Activated naive CD8-positive, alpha-beta T cell (primary cell): ENCODE measurements around the gene CHMP4B.
A peak's percentile ranks its signal among the peaks of the same experiment; 100 is the strongest.

ENCODE experiments used
- H3K27ac Mint-ChIP-seq: one replicate; pipeline ENCODE4 v1.8.0; 2021; ENCODE audit warnings: mixed read lengths
- H3K27me3 Mint-ChIP-seq: one replicate; pipeline ENCODE4 v1.8.0; 2021; ENCODE audit warnings: mixed read lengths
- H3K36me3 Mint-ChIP-seq: one replicate; pipeline ENCODE4 v1.8.0; 2021; ENCODE audit warnings: mixed read lengths
- H3K4me1 Mint-ChIP-seq: one replicate; pipeline ENCODE4 v1.8.0; 2021; ENCODE audit warnings: low read depth, mixed read lengths
- H3K4me3 Mint-ChIP-seq: one replicate; pipeline ENCODE4 v1.8.0; 2021; ENCODE audit warnings: mild to moderate bottlenecking, mixed read lengths
- H3K9me3 Mint-ChIP-seq: one replicate; pipeline ENCODE4 v1.8.0; 2021; ENCODE audit warnings: low read depth, mixed read lengths

The CHMP4B gene

DNA sequence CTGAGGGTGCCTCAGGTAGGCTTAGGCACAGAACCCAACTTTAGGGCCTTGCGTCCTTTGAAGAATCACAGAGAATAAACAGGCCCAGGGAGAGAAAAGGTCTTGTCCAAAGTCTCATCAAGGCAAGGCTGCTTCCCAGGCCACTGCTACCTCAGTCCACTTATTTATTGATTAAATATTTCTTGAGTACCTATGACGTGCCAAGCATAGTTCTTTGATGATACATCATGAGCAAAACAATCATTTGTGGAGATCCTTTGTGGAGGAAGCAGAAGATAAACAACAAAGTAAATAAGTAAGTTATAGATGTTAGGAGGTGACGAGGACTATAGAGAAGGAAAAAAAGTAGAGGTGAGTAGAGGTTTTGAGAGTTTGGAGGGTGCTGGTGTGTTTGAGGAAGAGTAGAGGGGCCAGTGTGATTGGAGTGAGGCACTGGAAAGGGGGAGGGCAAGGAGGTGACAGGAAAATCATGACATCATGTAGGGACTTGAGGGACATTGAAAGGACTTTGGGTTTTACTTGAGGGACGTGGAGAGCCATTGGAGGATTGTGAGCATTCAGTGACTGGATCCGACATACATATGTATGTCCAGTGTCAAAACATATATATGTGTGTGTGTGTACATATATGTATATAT, 14.1 kb upstream of the CHMP4B start:
- H3K9me3 Mint-ChIP-seq = no peaks in the 10 kb centered on the region
- no peaks in the 10 kb centered on the region for H3K36me3 Mint-ChIP-seq
- H3K27ac Mint-ChIP-seq = no peak overlapping the region
- H3K4me3 Mint-ChIP-seq = no peak overlapping the region
- H3K4me1 Mint-ChIP-seq = no peaks in the 10 kb centered on the region
- no peaks in the 10 kb centered on the region for H3K27me3 Mint-ChIP-seq

- Mint-ChIP-seq H3K27ac (no peak overlapping the region), H3K4me1 (no peaks in the 10 kb centered on the region), H3K36me3 (no peaks in the 10 kb centered on the region), H3K4me3 (no peak overlapping the region), H3K27me3 (no peaks in the 10 kb centered on the region), H3K9me3 (no peaks in the 10 kb centered on the region)
These were observed 12.7 kb upstream of the CHMP4B start for GRCh38 chr20:33798444-33798843.

DNA sequence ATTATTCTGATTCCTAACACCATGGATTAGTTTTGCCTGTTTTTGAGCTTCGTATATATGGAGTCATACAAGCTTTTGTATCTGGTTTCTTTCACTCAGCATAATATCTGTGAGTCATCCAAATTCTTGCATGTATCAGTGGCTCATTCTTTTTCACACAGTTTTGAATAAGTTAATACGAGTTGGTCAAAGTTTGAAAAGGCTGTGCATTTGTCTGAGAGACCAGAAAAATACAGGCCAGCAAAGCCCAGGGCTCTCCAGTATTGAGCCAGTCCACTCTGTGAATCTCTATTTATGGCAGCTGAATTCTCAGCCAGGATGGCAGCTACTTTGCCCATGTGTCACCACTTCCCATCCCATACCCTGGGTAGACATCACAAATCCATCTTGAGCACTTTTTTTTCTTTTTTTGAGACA, 7.2 kb upstream of the CHMP4B start:
- Mint-ChIP-seq H3K36me3 (no peaks in the 10 kb centered on the region), H3K9me3 (no peaks in the 10 kb centered on the region), H3K27ac (no peak overlapping the region), H3K4me3 (no peak overlapping the region), H3K4me1 (no peaks in the 10 kb centered on the region), H3K27me3 (peaks cover 2% of the 10 kb centered on the region)

DNA sequence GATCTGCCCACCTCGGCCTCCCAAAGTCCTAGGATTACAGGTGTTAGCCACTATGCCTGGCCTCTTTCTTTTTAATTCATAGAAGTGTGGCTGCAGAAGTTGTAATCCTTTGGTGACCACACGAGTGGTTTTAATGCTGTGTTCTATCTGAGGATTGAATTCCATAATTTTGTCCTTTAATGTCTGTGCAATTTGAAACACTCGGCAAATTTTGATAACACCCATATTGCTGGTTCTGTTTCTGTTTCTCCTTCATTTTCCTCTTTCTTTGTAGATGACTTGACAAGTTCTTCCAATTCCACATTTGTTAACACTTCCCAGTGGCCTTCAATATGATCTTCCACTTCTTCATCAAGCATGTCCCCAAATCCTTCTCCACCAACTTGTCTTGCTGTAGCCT, 2.8 kb upstream of the CHMP4B start:
- Mint-ChIP-seq H3K27ac (no peak overlapping the region), H3K9me3 (no peaks in the 10 kb centered on the region), H3K27me3 (peaks cover 2% of the 10 kb centered on the region), H3K4me3 (no peak overlapping the region), H3K36me3 (no peaks in the 10 kb centered on the region), H3K4me1 (peaks cover 15% of the 10 kb centered on the region)

DNA sequence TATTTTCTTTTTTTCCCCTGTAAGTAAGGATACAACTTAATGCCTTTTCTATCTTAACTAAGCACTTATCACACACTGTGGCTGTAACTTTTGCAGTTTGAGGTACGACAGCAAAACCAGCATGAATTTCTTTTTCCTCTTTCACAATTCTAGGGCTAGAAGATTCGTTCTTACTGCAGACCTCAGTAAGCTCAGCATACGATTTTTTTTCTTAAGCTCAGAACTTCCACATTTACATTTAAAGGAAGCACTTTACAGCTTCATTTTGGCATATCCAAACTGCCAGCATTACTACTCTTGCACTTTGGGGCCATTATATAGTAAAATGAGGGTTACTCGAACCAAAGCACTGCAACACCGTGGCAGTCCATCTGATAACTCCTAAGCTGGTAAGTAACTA, 889 bp upstream of the CHMP4B start:
- Mint-ChIP-seq H3K27me3 (peaks cover 2% of the 10 kb centered on the region), H3K4me1 (peaks cover 33% of the 10 kb centered on the region), H3K36me3 (peaks cover 6% of the 10 kb centered on the region), H3K27ac (no peak overlapping the region), H3K9me3 (no peaks in the 10 kb centered on the region), H3K4me3 (no peak overlapping the region)

GRCh38 chr20:33811776-33812151, 616 bp downstream of the CHMP4B start:
- Mint-ChIP-seq H3K27ac (peak overlapping the region; percentile 92), H3K36me3 (peaks cover 7% of the 10 kb centered on the region), H3K4me1 (peaks cover 48% of the 10 kb centered on the region), H3K4me3 (peak overlapping the region; percentile 95), H3K9me3 (no peaks in the 10 kb centered on the region), H3K27me3 (no peaks in the 10 kb centered on the region)

DNA sequence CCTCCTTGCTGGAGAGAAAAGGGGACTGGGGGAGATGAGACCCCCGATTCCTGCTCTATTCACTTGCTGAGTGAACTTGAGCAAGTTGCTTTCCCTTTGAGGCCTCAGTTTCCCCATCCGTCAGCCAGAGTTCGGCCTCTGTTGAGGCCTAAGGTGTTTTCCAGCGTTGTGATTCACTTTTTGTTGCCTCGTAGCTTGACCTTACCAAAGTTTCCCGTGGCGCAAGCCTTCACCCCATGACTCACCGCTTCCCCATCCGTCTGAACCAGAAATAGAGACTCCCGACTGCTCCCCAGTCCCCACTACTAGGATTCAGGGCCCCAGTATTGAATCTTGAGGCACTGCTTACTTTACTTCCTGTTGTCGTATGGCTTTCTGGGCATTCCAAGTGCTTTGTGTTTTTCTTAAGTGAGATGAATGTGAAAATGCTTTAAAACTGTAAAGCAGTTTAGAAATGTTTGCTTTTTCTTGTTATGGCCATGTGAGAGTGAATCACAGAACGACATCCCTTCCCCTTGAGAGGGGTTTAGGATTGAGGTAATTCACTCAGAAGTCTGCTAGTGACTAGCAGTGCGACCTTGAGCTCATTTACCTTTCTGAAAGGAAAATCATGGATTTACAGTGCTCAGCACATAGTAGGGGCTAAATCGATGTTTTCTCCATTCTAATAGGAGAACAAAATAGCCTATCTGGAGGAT, 1.2 kb downstream of the CHMP4B start:
- Mint-ChIP-seq H3K27ac (peak overlapping the region; percentile 92), H3K36me3 (peaks cover 7% of the 10 kb centered on the region), H3K9me3 (no peaks in the 10 kb centered on the region), H3K27me3 (no peaks in the 10 kb centered on the region), H3K4me3 (peak overlapping the region; percentile 95), H3K4me1 (peaks cover 52% of the 10 kb centered on the region)

DNA sequence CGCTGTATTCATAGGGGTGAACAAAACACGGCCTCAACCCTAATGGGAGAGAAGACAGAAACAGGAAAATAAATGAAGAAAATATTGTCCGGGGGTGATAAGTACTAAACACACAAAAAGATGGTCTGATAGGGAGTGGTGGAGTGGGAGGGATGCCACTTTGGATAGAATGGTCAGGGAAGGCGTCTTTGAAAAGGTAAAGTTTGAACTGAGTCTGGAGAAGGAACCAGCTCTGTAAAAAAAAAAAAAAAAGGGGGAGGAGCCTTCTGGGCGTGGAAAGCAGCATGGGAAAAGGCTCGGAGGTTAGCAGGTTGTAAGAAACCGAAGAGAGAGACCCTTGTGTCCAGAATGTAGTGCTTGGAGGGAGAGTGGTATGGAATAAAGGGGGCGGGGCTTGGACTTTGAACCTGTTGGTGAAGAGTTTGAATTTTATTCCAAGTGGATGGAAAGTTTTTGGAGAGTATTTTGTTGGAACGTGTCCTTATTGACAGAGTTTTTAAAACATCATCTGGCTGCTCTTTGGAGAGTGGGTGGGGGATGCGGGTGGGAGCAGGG, 1.8 kb downstream of the CHMP4B start:
- peaks cover 7% of the 10 kb centered on the region for H3K36me3 Mint-ChIP-seq
- H3K9me3 Mint-ChIP-seq = no peaks in the 10 kb centered on the region
- peak overlapping the region; percentile 92 for H3K27ac Mint-ChIP-seq
- peak overlapping the region; percentile 95 for H3K4me3 Mint-ChIP-seq
- peaks cover 59% of the 10 kb centered on the region for H3K4me1 Mint-ChIP-seq
- H3K27me3 Mint-ChIP-seq = no peaks in the 10 kb centered on the region

DNA sequence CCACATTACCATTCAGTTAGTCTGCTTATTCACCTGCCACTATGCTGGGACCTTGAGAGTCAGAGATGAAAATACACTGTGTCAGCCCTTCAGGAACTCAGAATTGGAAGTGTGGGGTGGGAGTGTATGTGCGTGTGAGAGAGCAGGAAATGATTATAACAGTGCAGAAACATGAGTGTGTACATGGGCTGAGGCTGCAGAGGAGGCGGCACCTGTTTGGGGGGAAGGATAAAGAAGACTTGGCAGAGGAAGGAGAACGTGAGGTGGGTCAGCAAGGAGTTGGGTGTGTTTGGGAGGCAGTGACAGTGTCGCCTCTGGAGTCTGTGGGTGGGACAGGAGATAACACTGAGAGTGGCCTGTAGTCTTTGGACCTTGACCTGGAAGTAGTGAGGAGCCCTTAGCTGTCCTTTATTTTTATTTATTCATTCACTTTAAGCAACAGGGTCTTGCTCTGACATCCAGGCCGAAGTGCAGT, 3.1 kb downstream of the CHMP4B start:
- Mint-ChIP-seq H3K36me3 (peaks cover 7% of the 10 kb centered on the region), H3K9me3 (no peaks in the 10 kb centered on the region), H3K27me3 (no peaks in the 10 kb centered on the region), H3K27ac (peak overlapping the region; percentile 72), H3K4me3 (peak overlapping the region; percentile 95), H3K4me1 (peaks cover 72% of the 10 kb centered on the region)

DNA sequence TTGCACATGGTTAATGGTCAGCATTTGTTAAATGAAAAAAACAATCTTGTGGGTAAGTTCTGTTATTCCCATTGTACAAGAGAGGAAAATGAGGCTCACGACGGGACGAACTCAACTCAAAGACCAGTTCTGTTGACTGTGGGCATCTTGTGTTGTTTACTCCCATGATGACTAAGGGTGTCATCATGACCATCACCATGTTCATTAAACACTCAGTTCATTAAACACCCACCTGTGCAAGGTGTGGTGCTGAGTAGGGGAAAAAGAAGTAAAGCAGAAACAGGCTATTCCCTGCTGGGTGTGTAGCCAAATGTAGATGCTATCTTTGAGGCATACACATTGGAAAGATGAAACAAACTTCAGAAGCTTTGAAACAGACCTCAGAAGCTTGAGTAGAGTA, 4.5 kb downstream of the CHMP4B start:
- no peaks in the 10 kb centered on the region for H3K27me3 Mint-ChIP-seq
- peaks cover 9% of the 10 kb centered on the region for H3K36me3 Mint-ChIP-seq
- H3K27ac Mint-ChIP-seq = no peak overlapping the region
- no peak overlapping the region for H3K4me3 Mint-ChIP-seq
- no peaks in the 10 kb centered on the region for H3K9me3 Mint-ChIP-seq
- peaks cover 81% of the 10 kb centered on the region for H3K4me1 Mint-ChIP-seq

GRCh38 chr20:33816191-33816590, 5.0 kb downstream of the CHMP4B start:
- Mint-ChIP-seq H3K36me3 (peaks cover 9% of the 10 kb centered on the region), H3K27me3 (no peaks in the 10 kb centered on the region), H3K4me3 (no peak overlapping the region), H3K4me1 (peaks cover 79% of the 10 kb centered on the region), H3K27ac (no peak overlapping the region), H3K9me3 (no peaks in the 10 kb centered on the region)

DNA sequence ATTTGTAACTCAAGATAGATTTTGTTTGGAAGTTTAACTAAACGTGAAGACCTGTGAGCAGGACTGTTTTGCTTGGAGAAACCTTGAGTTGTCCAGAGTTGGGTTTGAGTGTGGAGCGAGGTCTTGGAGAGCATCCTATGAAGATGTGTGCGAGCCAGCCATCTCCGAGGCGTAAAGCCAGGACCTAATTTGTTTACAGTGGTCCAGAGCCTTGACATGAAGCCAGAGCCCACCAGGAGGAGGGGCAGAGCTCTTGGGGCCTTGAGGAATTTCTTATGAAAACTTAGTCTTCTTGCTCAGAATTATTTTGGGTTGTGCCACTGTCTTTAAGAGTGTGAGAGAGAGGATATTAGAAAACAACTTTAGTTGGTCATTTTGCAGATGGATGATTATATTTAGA, 6.3 kb downstream of the CHMP4B start:
- H3K36me3 Mint-ChIP-seq = peaks cover 9% of the 10 kb centered on the region
- no peak overlapping the region for H3K4me3 Mint-ChIP-seq
- peak overlapping the region; percentile 13 for H3K27ac Mint-ChIP-seq
- no peaks in the 10 kb centered on the region for H3K27me3 Mint-ChIP-seq
- H3K4me1 Mint-ChIP-seq = peaks cover 80% of the 10 kb centered on the region
- no peaks in the 10 kb centered on the region for H3K9me3 Mint-ChIP-seq

- Mint-ChIP-seq H3K27ac (no peak overlapping the region), H3K36me3 (peaks cover 6% of the 10 kb centered on the region), H3K4me1 (peaks cover 71% of the 10 kb centered on the region), H3K9me3 (no peaks in the 10 kb centered on the region), H3K27me3 (no peaks in the 10 kb centered on the region), H3K4me3 (no peak overlapping the region)
These were observed 8.3 kb downstream of the CHMP4B start for GRCh38 chr20:33819456-33819855.

DNA sequence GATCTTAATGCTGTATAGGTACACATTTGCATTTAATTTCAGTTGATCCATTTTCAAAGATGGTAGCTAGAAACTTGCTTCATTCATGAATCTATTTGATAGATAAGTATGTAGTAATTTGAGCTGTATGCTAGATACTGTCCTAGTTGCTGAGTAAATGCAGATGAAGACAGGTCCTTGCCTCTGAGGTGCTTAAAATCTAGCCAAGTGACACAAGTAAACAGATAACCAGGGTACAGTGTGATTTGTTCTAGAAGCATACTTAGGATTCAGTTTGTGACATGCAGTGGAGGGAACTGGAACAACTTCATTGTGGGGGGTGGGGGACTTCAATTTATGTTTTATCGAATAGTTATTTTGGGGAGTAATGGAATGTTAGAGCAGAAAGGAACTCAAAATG, 9.2 kb downstream of the CHMP4B start:
- Mint-ChIP-seq H3K36me3 (peaks cover 5% of the 10 kb centered on the region), H3K27me3 (no peaks in the 10 kb centered on the region), H3K4me3 (no peak overlapping the region), H3K9me3 (no peaks in the 10 kb centered on the region), H3K4me1 (peaks cover 71% of the 10 kb centered on the region), H3K27ac (peak overlapping the region; percentile 2)

DNA sequence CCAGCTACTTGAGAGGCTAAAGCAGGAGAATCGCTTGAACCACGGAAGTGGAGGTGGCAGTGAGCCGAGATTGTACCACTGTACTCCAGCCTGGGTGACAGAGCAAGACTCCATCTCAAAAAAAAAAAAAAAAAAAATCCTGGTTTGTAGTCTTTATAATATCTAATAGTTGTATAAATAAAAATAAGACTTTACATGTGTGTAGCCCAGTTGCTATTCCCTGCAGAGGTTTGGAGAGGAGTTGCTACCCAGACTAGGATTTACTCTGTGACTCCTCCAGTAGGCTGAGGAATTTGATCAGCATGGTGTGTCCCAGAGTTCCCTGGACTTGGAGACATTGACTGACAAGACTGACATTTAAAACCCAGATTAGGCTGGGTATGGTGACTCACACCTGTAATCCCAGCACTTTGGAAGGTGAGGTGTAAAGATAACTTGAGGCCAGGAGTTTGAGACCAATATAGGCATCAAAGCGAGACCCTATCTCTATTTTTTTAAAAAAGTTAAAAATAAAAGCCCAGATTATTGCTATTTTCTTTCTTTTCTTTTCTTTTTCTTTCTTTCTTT, 10.2 kb downstream of the CHMP4B start:
- Mint-ChIP-seq H3K36me3 (peaks cover 5% of the 10 kb centered on the region), H3K27ac (no peak overlapping the region), H3K27me3 (no peaks in the 10 kb centered on the region), H3K9me3 (no peaks in the 10 kb centered on the region), H3K4me3 (no peak overlapping the region), H3K4me1 (peaks cover 71% of the 10 kb centered on the region)
